ENCODE measurements around the gene KRI1. TPM values are rescaled to one million over a fixed set of nuclear protein-coding genes. Genes with fewer than 3 reads are reported as not detected.

Gene KRI1
- total and polyA plus RNA-seq, 5 donors from 2014 or later = 8.6 to 34.6 (median 12.0) TPM

- Mint-ChIP-seq H3K4me3 (no peak overlapping the region), H3K9me3 (peaks cover 0 to 2% (median 0%) of the 10 kb centered on the region in 7 donors), H3K36me3 (peaks cover 3% of the 10 kb centered on the region), H3K27ac (peak overlapping the region in 1 of 3 donors; percentile 5), H3K27me3 (peaks cover 56% of the 10 kb centered on the region), H3K4me1 (peaks cover 3 to 22% (median 12%) of the 10 kb centered on the region in 4 donors)
- Histone ChIP-seq H3K27me3 (ENCODE audit: control insufficient read depth, insufficient read depth, low read length) (peaks cover 14% of the 10 kb centered on the region), H3K4me1 (ENCODE audit: control insufficient read depth, insufficient read depth, low read length, poor library complexity, severe bottlenecking) (peaks cover 25% of the 10 kb centered on the region), H3K36me3 (ENCODE audit: control insufficient read depth, insufficient read depth, low read length) (no peaks in the 10 kb centered on the region), H3K4me3 (ENCODE audit: low read depth, low read length) (no peak overlapping the region), H3K9me3 (ENCODE audit: control insufficient read depth in 2 of 2, low read length in 2 of 2) (no peaks in the 10 kb centered on the region), H3K27ac (ENCODE audit: insufficient read depth, low read length, poor library complexity, severe bottlenecking) (no peak overlapping the region)
- ATAC-seq (ENCODE audit: low read depth in 2 of 2) = no peak
- no peak for DNase-seq
These were observed 45.0 kb downstream of the KRI1 start for GRCh38 chr19:10520652-10521318.

DNA sequence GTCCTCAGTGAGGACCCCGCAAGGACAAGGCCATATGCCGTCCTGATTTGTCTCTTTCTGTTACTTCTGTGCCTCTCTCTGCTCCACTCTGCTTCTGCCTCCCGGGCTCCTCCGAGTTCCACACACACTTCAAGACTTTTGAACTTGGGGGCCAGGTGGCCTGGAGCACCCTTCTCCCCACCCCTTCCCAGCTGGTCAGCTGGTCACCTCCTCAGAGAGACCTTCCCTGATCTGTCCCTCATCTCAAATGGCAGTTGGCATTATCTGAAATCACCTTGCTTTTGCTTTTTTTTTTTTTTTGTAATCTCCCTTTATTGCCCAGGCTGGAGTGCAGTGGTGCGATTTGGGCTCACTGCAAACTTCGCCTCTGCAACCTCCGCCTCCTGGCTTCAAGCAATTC lies 46.4 kb downstream of the KRI1 start:
- DNase-seq (no peak), ATAC-seq (ENCODE audit: low read depth in 2 of 2) (no peak)
- H3K4me1 Mint-ChIP-seq = peaks cover 3 to 22% (median 12%) of the 10 kb centered on the region in 4 donors
- Histone ChIP-seq H3K9me3 (ENCODE audit: control insufficient read depth in 2 of 2, low read length in 2 of 2) (no peaks in the 10 kb centered on the region), H3K4me1 (ENCODE audit: control insufficient read depth, insufficient read depth, low read length, poor library complexity, severe bottlenecking) (peaks cover 25% of the 10 kb centered on the region), H3K36me3 (ENCODE audit: control insufficient read depth, insufficient read depth, low read length) (no peaks in the 10 kb centered on the region), H3K4me3 (ENCODE audit: low read depth, low read length) (no peak overlapping the region), H3K27me3 (ENCODE audit: control insufficient read depth, insufficient read depth, low read length) (peaks cover 17% of the 10 kb centered on the region), H3K27ac (ENCODE audit: insufficient read depth, low read length, poor library complexity, severe bottlenecking) (no peak overlapping the region)
- peaks cover 0 to 2% (median 0%) of the 10 kb centered on the region in 7 donors for H3K9me3 Mint-ChIP-seq
- no peak overlapping the region for H3K27ac Mint-ChIP-seq
- H3K4me3 Mint-ChIP-seq = peak overlapping the region in 1 of 4 donors; percentile 23
- H3K36me3 Mint-ChIP-seq = peaks cover 3% of the 10 kb centered on the region
- H3K27me3 Mint-ChIP-seq = peaks cover 63% of the 10 kb centered on the region

DNA sequence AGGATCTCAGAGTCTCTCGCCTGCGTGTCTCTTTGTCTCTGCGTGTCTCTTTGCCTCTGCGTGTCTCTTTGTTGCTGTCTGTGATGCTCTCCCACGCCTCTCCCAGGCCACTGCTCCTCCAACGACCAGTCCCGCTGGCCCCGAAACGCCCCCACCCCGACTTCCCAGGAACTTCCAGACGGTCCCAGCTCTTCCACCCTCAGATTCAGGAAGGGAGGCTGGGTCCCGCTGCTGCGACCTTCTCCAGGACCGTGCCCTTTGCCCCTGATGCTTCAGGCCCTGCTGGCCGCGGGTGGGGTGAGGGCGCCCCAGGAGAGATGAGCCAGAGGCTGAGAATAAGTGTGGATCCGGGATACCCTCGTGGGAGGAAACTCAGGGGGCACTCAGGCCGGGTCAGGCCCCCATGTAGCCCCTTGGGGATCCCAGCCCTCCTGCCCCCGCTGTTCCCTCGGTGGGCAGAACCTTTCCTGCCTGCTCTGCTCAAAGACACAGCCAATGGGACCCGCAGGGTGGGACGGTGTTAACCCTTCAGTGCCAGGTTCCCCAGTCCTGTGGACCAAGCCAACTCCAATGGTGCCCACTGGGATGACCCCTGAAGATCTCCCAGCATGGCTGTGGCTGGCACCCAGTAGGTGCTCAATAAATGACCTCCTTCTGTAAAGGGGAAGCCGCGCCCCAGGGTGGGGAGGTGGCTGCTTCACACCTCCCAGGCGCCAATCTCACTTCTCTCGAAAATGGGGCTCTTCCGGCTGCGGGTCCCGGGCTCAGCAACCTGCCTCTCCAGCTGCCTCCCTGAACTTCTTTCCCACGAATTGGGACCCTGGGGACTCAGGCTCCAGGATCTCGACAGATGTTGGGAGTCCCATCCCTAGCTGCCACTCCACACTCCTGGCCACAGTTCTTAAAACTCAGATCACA lies 47.1 kb downstream of the KRI1 start:
- H3K27me3 Mint-ChIP-seq = peaks cover 59% of the 10 kb centered on the region
- H3K36me3 Mint-ChIP-seq = peaks cover 3% of the 10 kb centered on the region
- H3K27me3 ChIP-seq (ENCODE audit: control insufficient read depth, insufficient read depth, low read length) = peaks cover 17% of the 10 kb centered on the region
- peaks cover 3 to 23% (median 13%) of the 10 kb centered on the region in 4 donors for H3K4me1 Mint-ChIP-seq
- peaks cover 0 to 2% (median 0%) of the 10 kb centered on the region in 7 donors for H3K9me3 Mint-ChIP-seq
- H3K27ac Mint-ChIP-seq = no peak overlapping the region
- H3K4me3 Mint-ChIP-seq = peak overlapping the region in 3 of 4 donors; percentile 52 to 79 (median 67)
- ATAC-seq (ENCODE audit: low read depth in 2 of 2) = no peak
- peaks cover 28% of the 10 kb centered on the region for H3K4me1 ChIP-seq (ENCODE audit: control insufficient read depth, insufficient read depth, low read length, poor library complexity, severe bottlenecking)
- H3K27ac ChIP-seq (ENCODE audit: insufficient read depth, low read length, poor library complexity, severe bottlenecking) = no peak overlapping the region
- H3K9me3 ChIP-seq (ENCODE audit: control insufficient read depth in 2 of 2, low read length in 2 of 2) = no peaks in the 10 kb centered on the region
- H3K4me3 ChIP-seq (ENCODE audit: low read depth, low read length) = no peak overlapping the region
- no peaks in the 10 kb centered on the region for H3K36me3 ChIP-seq (ENCODE audit: control insufficient read depth, insufficient read depth, low read length)
- DNase-seq = no peak

DNA sequence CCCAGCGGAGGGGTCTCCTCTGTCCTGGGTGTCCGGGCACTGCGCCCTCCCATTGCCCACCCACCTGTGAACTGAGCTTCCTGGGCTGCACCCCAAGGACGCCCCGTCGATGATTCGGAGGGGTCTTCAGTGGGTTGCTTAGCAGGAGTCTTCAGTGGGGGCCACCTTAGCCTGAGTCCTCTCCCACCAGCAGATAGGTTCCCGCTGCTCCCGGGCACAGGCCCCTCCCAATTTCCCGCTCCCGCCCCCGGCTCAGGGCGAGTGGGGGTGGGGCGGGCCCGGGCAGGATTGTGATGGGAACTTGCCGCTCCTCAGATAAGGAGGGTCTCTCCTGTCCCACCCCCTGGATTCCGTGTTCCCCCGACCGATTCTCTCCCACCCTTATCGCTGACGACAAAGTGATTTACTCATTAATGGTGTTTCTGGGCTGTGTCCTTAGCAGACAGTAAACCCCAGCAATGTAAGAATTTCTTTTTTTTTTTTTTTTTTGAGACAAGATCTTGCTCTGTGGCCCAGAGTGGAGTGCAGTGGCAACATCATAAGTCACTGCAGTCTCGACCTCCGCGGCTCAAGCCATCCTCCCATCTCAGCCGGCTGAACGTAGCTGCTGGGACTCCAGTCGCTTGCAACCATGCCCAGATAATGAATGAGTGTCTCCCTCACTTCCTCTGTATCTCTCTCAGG lies 47.9 kb downstream of the KRI1 start:
- no peak overlapping the region for H3K4me3 ChIP-seq (ENCODE audit: low read depth, low read length)
- DNase-seq = no peak
- Mint-ChIP-seq H3K27me3 (peaks cover 62% of the 10 kb centered on the region), H3K9me3 (peaks cover 0 to 2% (median 0%) of the 10 kb centered on the region in 7 donors), H3K36me3 (peaks cover 3% of the 10 kb centered on the region), H3K27ac (no peak overlapping the region), H3K4me1 (peaks cover 3 to 30% (median 13%) of the 10 kb centered on the region in 4 donors), H3K4me3 (peak overlapping the region; percentile 44 to 79 (median 54))
- peak; percentile 17 to 31 for ATAC-seq (ENCODE audit: low read depth in 2 of 2)
- no peaks in the 10 kb centered on the region for H3K36me3 ChIP-seq (ENCODE audit: control insufficient read depth, insufficient read depth, low read length)
- no peaks in the 10 kb centered on the region for H3K9me3 ChIP-seq (ENCODE audit: control insufficient read depth in 2 of 2, low read length in 2 of 2)
- no peak overlapping the region for H3K27ac ChIP-seq (ENCODE audit: insufficient read depth, low read length, poor library complexity, severe bottlenecking)
- H3K4me1 ChIP-seq (ENCODE audit: control insufficient read depth, insufficient read depth, low read length, poor library complexity, severe bottlenecking) = peaks cover 28% of the 10 kb centered on the region
- peaks cover 23% of the 10 kb centered on the region for H3K27me3 ChIP-seq (ENCODE audit: control insufficient read depth, insufficient read depth, low read length)

- Mint-ChIP-seq H3K27ac (no peak within 1 kb of the TSS), H3K36me3 (peaks cover 3% of the 10 kb centered on the region), H3K4me3 (peak within 1 kb of the TSS; percentile 56 to 79 (median 74)), H3K4me1 (peaks cover 3 to 30% (median 13%) of the 10 kb centered on the region in 4 donors), H3K9me3 (peaks cover 0 to 2% (median 0%) of the 10 kb centered on the region in 7 donors), H3K27me3 (peaks cover 67% of the 10 kb centered on the region)
- no peak for DNase-seq
- H3K4me3 ChIP-seq (ENCODE audit: low read depth, low read length) = no peak within 1 kb of the TSS
- H3K9me3 ChIP-seq (ENCODE audit: control insufficient read depth in 2 of 2, low read length in 2 of 2) = no peaks in the 10 kb centered on the region
- ATAC-seq (ENCODE audit: low read depth in 2 of 2) = no peak
- no peaks in the 10 kb centered on the region for H3K36me3 ChIP-seq (ENCODE audit: control insufficient read depth, insufficient read depth, low read length)
- peaks cover 26% of the 10 kb centered on the region for H3K27me3 ChIP-seq (ENCODE audit: control insufficient read depth, insufficient read depth, low read length)
- H3K4me1 ChIP-seq (ENCODE audit: control insufficient read depth, insufficient read depth, low read length, poor library complexity, severe bottlenecking) = peaks cover 28% of the 10 kb centered on the region
- H3K27ac ChIP-seq (ENCODE audit: insufficient read depth, low read length, poor library complexity, severe bottlenecking) = no peak within 1 kb of the TSS
These were observed 48.5 kb downstream of the KRI1 start, which contains the start of gene S1PR5 for GRCh38 chr19:10517361-10517759. S1PR5 (minus strand) TSS chr19:10517447; CDS start chr19:10515011, 2,436 bp downstream.

DNA sequence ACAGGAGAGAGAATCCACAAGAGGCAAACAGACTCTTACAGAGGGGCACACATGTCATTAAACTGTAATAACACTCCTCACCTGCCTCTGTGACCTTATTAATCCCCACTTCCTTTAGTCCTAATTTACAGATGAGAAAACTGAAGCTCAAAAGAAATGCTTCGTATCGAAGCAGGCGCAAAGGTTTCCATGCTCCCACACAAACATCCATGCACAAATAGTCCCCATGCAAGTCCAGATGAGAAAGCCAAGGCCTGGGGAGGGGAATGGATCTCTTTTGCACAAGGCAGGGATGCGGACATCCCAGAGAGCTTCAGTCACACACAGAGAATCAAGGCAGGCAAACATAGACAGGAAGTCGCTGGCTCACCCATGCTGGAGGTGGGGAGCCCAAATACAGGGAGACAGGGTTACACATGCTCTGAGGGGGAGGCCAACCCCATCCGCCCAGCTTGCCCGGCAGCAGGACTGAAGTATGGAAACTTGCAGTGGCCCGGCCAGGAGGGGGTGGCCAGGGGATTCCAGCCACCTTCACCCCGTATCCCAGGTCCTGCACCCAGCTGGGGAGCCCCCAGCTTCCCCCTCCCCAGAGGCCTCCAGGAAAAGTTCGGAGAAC lies 49.0 kb downstream of the KRI1 start:
- H3K27me3 ChIP-seq (ENCODE audit: control insufficient read depth, insufficient read depth, low read length) = peaks cover 26% of the 10 kb centered on the region
- no peak for DNase-seq
- no peak for ATAC-seq (ENCODE audit: low read depth in 2 of 2)
- no peaks in the 10 kb centered on the region for H3K9me3 ChIP-seq (ENCODE audit: control insufficient read depth in 2 of 2, low read length in 2 of 2)
- no peak overlapping the region for H3K27ac ChIP-seq (ENCODE audit: insufficient read depth, low read length, poor library complexity, severe bottlenecking)
- no peak overlapping the region for H3K4me3 ChIP-seq (ENCODE audit: low read depth, low read length)
- Mint-ChIP-seq H3K4me3 (peak overlapping the region in 3 of 4 donors; percentile 54 to 76 (median 71)), H3K27ac (no peak overlapping the region), H3K36me3 (peaks cover 3% of the 10 kb centered on the region), H3K4me1 (peaks cover 3 to 30% (median 13%) of the 10 kb centered on the region in 4 donors), H3K27me3 (peaks cover 62% of the 10 kb centered on the region), H3K9me3 (peaks cover 0 to 2% (median 0%) of the 10 kb centered on the region in 7 donors)
- no peaks in the 10 kb centered on the region for H3K36me3 ChIP-seq (ENCODE audit: control insufficient read depth, insufficient read depth, low read length)
- H3K4me1 ChIP-seq (ENCODE audit: control insufficient read depth, insufficient read depth, low read length, poor library complexity, severe bottlenecking) = peaks cover 28% of the 10 kb centered on the region

DNA sequence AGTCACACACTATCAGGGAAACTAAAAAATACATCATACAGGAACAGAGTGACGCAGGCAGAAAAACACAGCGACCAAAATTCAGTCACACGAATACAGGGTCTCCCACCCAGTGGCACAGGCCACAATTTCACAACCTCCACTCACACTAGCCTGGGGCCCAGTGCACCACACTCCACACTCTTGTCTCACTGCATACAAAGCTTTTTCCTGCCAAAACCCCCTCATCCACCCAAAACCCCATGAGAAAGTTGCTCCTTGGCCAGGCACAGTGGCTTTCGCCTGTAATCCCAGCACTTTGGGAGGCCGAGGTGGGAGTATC lies 49.8 kb downstream of the KRI1 start:
- no peak for ATAC-seq (ENCODE audit: low read depth in 2 of 2)
- Mint-ChIP-seq H3K9me3 (peaks cover 0 to 2% (median 0%) of the 10 kb centered on the region in 7 donors), H3K36me3 (peaks cover 3% of the 10 kb centered on the region), H3K4me3 (no peak overlapping the region), H3K27me3 (peaks cover 64% of the 10 kb centered on the region), H3K27ac (no peak overlapping the region), H3K4me1 (peaks cover 3 to 30% (median 13%) of the 10 kb centered on the region in 4 donors)
- no peak overlapping the region for H3K4me3 ChIP-seq (ENCODE audit: low read depth, low read length)
- no peaks in the 10 kb centered on the region for H3K9me3 ChIP-seq (ENCODE audit: control insufficient read depth in 2 of 2, low read length in 2 of 2)
- peaks cover 26% of the 10 kb centered on the region for H3K27me3 ChIP-seq (ENCODE audit: control insufficient read depth, insufficient read depth, low read length)
- no peak overlapping the region for H3K27ac ChIP-seq (ENCODE audit: insufficient read depth, low read length, poor library complexity, severe bottlenecking)
- no peak for DNase-seq
- H3K36me3 ChIP-seq (ENCODE audit: control insufficient read depth, insufficient read depth, low read length) = no peaks in the 10 kb centered on the region
- H3K4me1 ChIP-seq (ENCODE audit: control insufficient read depth, insufficient read depth, low read length, poor library complexity, severe bottlenecking) = peaks cover 28% of the 10 kb centered on the region

Data from CD4-positive, CD25-positive, alpha-beta regulatory T cell (primary cell).